HG02973 (cell line): ENCODE data around the gene SUSD5.
"Not testable (repeated sequence)": the region's sequence is repeated elsewhere in the genome, so short reads cannot be mapped to it uniquely, and the experiment has no call there.

Source experiments
- ATAC-seq: cut with Tn5 transposase; IDR thresholded peaks from one replicate; pipeline ENCODE4 v1.9.1; 2021; ENCODE audit warnings: moderate library complexity; ENCODE audit not compliant: unreplicated experiment

SUSD5 gene

GRCh38 chr3:33117461-33117860 is 101.1 kb downstream of the SUSD5 start:
- no peak for ATAC-seq

- ATAC-seq = no peak
These were observed 103.4 kb downstream of the SUSD5 start for GRCh38 chr3:33115024-33115768.

DNA sequence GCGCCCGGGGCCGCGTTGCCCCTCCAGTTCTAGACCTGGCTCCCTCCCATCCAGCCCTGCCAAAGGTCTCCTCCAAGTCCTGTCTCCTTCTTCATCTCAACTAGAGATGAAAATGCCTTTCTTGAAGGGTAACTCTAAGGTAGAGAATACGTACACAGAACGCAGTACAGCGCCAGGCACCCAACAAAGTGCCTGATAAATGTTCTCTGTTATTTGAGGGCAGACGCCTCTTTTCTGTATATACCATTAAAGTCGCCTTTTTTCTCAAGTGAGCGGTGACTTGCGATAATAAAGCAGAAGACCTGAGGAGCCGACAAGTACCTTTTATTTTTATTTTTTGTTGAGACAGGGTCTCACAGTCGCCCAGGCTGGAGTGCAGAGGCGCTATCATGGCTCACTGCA is 104.0 kb downstream of the SUSD5 start:
- ATAC-seq = no peak

- peak; percentile 83 for ATAC-seq
These were observed 104.6 kb downstream of the SUSD5 start, which contains the start of gene CRTAP for GRCh38 chr3:33113772-33114621. TSS of gene CRTAP (plus strand) at chr3:33114014. CDS start at chr3:33114078, 64 bp downstream.

- peak; percentile 40 for ATAC-seq
These were observed 107.0 kb downstream of the SUSD5 start for GRCh38 chr3:33111581-33111980.

DNA sequence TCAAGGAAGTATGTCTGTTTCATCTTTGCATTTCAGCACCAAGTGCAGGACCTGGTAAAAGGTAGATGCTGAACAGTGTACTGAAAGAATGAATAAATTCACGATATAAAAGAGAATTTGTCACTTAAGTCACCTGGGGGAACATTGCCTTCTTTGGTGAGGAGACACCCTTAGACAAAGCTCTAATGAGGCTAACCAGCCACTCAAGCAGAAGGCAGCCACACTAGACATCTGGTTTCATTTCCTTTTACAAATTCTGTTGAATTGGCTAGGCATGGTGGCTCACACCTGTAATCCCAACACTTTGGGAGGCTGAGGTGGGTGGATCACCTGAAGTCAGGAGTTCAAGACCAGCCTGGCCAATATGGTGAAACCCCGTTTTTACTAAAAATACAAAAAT is 111.8 kb downstream of the SUSD5 start:
- not testable (repeated sequence) for ATAC-seq

- no peak for ATAC-seq
These were observed 113.2 kb downstream of the SUSD5 start for GRCh38 chr3:33105341-33105948.

DNA sequence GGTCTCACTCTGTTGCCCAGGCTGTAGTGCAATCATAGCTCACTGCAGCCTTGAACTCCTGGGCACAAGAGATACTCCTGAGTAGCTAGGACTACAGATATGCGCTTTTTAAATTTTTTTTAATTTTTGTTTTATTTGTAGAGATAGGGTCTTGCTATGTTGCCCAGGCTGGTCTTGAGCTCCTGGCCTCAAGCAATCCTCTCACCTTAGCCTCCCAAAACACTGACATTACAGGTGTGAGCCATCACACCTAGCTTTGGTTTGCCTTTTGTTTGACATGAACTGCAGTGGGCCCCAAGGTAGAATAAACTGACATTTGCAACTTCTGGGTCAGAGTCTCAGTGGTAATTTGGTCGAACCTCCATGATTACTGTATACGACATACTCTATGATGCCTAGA is 113.8 kb downstream of the SUSD5 start:
- ATAC-seq = no peak

GRCh38 chr3:33103480-33103879 is 115.1 kb downstream of the SUSD5 start:
- no peak for ATAC-seq

GRCh38 chr3:33103034-33103433 is 115.6 kb downstream of the SUSD5 start:
- no peak for ATAC-seq

DNA sequence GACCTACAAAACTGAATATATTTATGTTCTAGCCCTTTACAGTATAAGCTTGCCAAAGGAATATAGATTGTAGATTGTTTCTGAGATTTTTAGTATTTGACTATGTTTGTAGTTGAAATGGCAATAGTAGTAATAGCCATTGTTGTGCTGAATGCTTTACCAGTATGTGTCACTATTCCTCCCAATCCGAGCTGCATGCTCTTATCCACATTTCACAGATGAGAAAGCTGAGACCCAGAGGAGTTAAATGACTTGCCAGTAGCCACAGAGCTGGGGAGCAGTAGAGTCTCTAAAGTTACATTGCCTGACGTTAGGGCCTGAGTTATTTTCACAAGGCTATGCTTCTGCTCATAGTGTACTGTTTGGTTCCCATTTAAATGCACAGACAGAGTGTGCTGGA is 118.4 kb downstream of the SUSD5 start:
- no peak for ATAC-seq
